ENCODE results near the gene MED13L.
A peak's percentile ranks its signal among the peaks of the same experiment; 100 is the strongest.

MED13L gene

DNA sequence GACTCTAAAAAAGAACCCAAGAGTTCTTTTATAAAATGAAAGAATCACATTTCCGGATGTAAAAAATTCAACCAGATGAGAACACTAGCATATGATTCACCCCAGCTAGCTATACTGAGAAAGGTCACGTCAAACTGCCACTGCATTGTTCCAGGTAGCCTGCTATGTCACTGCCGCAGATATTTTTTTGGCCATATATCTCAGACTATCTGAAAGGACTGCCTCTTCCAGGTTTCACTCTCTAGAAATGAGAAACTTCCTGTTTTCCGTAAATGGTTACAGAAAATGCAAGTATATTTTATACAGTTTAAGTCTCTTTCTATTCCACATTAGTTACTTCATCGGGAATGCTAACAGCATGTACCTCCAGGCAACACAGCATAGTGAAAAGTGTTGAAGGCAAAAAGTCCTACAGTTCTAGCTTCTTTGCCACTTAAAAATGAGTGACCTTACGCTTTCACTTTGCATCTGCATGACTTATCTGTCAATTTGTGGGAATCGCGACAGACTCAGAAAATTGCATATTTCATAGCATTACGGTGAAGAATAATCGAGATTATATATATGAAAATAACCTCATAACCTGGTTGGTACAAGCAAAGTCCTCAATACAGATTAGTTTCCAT, 105.2 kb downstream of the MED13L start:
- Histone ChIP-seq H3K36me3 (no peaks in the 10 kb centered on the region), H3K4me3 (ENCODE audit: low read depth, low read length) (no peak overlapping the region), H3K27me3 (no peaks in the 10 kb centered on the region), H3K9me3 (no peaks in the 10 kb centered on the region), H3K4me1 (peaks cover 8% of the 10 kb centered on the region)
- TF ChIP-seq, protein P1, sequence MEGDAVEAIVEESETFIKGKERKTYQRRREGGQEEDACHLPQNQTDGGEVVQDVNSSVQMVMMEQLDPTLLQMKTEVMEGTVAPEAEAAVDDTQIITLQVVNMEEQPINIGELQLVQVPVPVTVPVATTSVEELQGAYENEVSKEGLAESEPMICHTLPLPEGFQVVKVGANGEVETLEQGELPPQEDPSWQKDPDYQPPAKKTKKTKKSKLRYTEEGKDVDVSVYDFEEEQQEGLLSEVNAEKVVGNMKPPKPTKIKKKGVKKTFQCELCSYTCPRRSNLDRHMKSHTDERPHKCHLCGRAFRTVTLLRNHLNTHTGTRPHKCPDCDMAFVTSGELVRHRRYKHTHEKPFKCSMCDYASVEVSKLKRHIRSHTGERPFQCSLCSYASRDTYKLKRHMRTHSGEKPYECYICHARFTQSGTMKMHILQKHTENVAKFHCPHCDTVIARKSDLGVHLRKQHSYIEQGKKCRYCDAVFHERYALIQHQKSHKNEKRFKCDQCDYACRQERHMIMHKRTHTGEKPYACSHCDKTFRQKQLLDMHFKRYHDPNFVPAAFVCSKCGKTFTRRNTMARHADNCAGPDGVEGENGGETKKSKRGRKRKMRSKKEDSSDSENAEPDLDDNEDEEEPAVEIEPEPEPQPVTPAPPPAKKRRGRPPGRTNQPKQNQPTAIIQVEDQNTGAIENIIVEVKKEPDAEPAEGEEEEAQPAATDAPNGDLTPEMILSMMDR (IDR thresholded peaks at IDR 0.05; ENCODE audit: low read depth, low read length) = no peak
- DNase-seq = no peak

DNA sequence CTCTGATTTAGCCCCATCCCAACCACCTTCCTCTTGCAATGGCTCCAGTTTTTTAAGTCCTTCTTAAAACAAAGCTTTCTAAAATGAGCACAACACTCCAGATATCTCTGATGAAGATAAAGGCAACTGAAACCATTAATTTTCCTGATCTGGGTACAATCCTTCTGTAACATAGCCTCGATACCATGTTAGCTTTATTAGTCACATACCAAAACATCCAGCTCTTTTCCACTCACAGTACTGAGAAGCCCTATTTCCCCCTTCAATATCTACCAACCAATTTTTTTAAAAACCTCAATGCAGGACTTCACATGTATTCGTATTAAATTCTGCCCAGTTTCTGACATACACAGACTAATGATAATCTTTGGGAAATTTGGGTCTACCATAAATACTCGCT, 105.9 kb downstream of the MED13L start:
- TF ChIP-seq, protein P1 (IDR thresholded peaks at IDR 0.05; ENCODE audit: low read depth, low read length) = no peak
- no peaks in the 10 kb centered on the region for H3K36me3 ChIP-seq
- H3K4me1 ChIP-seq = peaks cover 8% of the 10 kb centered on the region
- DNase-seq = no peak
- H3K9me3 ChIP-seq = no peaks in the 10 kb centered on the region
- H3K4me3 ChIP-seq (ENCODE audit: low read depth, low read length) = no peak overlapping the region
- H3K27me3 ChIP-seq = no peaks in the 10 kb centered on the region

DNA sequence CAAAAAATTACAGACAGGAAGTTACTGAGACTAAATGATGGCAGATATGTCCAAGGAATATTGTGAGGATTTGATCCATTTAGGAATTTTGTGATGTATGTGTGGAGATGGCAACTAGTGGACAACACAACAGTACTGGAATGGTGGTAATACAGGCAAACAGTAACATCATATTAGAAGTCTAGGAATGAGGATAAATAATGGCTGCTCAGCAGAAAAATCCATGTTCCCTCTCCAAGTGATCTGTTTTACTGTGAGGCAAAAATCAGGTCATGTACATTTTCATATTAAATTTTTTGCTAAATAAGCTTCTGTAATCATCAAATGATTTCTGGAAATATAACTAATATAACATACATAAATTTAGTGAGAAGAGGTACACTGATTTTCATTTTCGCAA, 108.4 kb downstream of the MED13L start:
- Histone ChIP-seq H3K36me3 (no peaks in the 10 kb centered on the region), H3K27me3 (no peaks in the 10 kb centered on the region), H3K4me1 (peaks cover 7% of the 10 kb centered on the region), H3K4me3 (ENCODE audit: low read depth, low read length) (no peak overlapping the region), H3K9me3 (no peaks in the 10 kb centered on the region)
- DNase-seq = no peak
- TF ChIP-seq, protein P1 (IDR thresholded peaks at IDR 0.05; ENCODE audit: low read depth, low read length) = no peak

DNA sequence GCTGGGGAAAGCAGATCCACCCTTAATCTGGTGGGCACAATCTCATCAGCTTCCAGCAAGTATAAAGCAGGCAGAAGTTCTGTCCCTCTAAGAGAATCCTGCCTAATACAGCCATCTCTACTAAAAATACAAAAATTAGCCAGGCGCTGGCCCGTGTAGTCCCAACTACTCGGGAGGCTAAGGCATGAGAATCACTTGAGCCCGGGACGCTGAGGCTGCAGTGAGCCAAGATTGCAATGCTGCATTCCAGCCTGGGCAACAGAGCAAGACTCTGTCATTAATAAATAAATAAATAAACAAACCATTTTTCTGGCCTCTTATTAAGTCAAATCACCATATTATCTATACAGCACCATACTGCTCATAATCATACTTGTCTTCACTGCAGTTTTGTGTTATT, 111.2 kb downstream of the MED13L start:
- H3K4me3 ChIP-seq (ENCODE audit: low read depth, low read length) = no peak overlapping the region
- peaks cover 18% of the 10 kb centered on the region for H3K4me1 ChIP-seq

DNA sequence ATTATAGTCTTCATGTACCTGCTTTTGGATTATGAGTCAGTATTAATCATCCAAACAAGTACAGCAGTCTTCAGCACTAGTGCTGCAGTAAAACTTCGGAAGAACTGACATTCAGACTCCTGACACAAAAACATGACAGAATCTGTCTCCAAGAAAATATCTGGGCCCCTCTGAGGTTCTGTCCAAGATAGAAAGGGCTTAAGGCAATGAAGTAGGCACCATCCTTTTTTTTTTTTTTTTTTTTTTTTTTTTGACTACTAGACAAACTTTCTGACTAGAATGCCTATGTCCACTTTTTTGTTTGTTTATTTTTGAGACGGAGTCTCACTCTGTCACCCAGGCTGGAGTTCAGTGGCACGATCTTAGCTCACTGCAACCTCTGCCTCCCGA, 112.5 kb downstream of the MED13L start:
- Histone ChIP-seq H3K4me1 (peaks cover 26% of the 10 kb centered on the region), H3K36me3 (no peaks in the 10 kb centered on the region), H3K9me3 (no peaks in the 10 kb centered on the region), H3K27me3 (no peaks in the 10 kb centered on the region), H3K4me3 (ENCODE audit: low read depth, low read length) (peak overlapping the region; percentile 20; the same call in 1 of the 2 replicates)
- no peak for DNase-seq
- TF ChIP-seq, protein P1 (IDR thresholded peaks at IDR 0.05; ENCODE audit: low read depth, low read length) = no peak

More for the DNA sequence above, 111.2 kb downstream of the MED13L start:
- Histone ChIP-seq H3K36me3 (no peaks in the 10 kb centered on the region), H3K27me3 (no peaks in the 10 kb centered on the region), H3K9me3 (no peaks in the 10 kb centered on the region)
- TF ChIP-seq, protein P1 (IDR thresholded peaks at IDR 0.05; ENCODE audit: low read depth, low read length) = no peak
- no peak for DNase-seq

DNA sequence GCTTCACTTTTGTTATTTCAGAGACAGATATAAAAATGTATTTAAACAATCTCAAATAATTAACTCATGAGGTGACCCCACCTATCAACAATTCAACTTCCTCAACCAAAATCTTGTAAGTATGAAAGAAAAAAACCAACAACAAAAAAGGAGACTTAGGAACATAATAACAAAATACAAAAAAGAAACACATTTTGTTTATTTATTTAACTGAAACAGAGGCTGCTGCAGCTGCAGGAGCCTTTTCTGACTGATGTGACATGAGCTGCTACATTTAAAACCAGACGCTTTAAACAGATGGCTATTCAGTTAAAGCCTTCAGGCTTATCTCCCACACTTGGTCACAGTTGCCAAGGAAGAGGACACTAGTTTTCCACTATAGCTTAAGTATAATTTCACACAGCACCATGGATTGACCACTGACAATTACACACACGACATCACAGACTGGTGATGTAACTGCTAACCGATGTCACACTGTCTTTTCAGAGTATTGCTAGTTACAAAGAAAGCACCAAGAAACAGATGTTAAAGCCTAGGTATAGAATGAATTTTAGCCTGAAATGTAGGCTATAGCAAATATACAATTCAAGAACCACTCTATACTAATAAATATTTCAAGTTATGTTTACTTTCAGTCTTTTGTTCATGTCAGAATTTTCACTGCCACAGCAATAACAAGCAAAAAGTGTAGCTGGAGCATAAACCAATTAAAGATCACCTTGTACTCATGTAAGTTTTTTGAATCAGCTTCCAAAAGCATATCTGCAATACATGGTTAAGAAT, 113.0 kb downstream of the MED13L start:
- Histone ChIP-seq H3K36me3 (no peaks in the 10 kb centered on the region), H3K27me3 (no peaks in the 10 kb centered on the region), H3K9me3 (no peaks in the 10 kb centered on the region), H3K4me3 (ENCODE audit: low read depth, low read length) (peak overlapping the region; percentile 20; the same call in 1 of the 2 replicates), H3K4me1 (peaks cover 32% of the 10 kb centered on the region)
- DNase-seq = peak; percentile 60
- TF ChIP-seq, protein P1 (IDR thresholded peaks at IDR 0.05; ENCODE audit: low read depth, low read length) = no peak

Measured in BE2C (cell line).